ENCODE measurements around the gene ZSCAN2. TPM values are rescaled to one million over a fixed set of nuclear protein-coding genes. Genes with fewer than 3 reads are reported as not detected.

ZSCAN2 gene
- polyA plus RNA-seq, 1 donor from 2014 or later, result 13.1 TPM

DNA sequence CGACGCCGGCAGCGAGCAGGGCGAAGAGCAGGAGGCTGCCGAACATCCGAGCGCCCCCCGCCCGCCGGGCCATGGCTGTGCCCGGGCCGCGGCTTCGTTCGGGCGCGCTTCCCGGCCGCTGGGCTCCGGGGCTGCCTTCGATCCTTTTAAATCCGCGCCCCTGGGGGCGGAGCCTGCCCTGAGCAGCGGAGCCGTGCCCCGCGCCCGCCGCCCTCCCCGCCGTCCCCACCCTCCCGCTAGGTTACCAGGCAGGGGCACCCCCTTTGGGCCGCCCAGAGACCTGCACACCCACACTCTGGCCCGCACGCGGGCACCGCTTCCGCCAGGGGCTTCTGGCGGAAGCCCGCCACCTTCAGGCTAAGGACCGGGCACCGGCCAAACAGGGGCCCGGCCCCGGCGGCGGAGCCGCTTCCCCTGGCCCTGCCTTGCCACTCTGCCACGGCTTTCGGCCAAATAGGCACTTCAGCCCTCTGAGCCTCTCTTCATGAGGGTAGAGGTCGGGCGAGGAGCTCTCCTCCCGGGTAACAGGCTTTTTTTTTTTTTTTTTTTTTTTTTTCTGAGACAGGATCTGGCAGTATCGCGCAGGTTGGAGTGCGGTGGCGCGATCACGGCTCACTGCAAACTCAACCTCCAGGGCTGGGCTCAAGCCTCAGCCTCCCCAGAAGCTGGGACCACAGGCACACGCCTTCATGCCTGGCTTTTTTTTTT, 57.4 kb downstream of the ZSCAN2 start, which contains the start of gene NMB:
TSS of gene NMB (minus strand) at position 120 of the 708 bp plus-strand sequence. CDS start at position 73, 47 bp downstream.
- no peaks in the 10 kb centered on the region for H3K27me3 Mint-ChIP-seq
- peaks cover 2% of the 10 kb centered on the region for H3K36me3 Mint-ChIP-seq
- peak within 1 kb of the TSS; percentile 78 to 94 (median 92) for H3K4me3 Mint-ChIP-seq
- peaks cover 12 to 27% (median 19%) of the 10 kb centered on the region in 3 donors for H3K4me1 Mint-ChIP-seq
- H3K27ac Mint-ChIP-seq, result peak within 1 kb of the TSS; percentile 74 to 96 (median 87)
- H3K9me3 Mint-ChIP-seq, result no peaks in the 10 kb centered on the region

GRCh38 chr15:84658788-84659411, 58.1 kb downstream of the ZSCAN2 start:
- Mint-ChIP-seq H3K27me3 (no peaks in the 10 kb centered on the region), H3K4me1 (peaks cover 12 to 24% (median 19%) of the 10 kb centered on the region in 3 donors), H3K9me3 (no peaks in the 10 kb centered on the region), H3K36me3 (peaks cover 2% of the 10 kb centered on the region), H3K27ac (peak overlapping the region; percentile 74 to 96 (median 87)), H3K4me3 (peak overlapping the region; percentile 78 to 94 (median 90))

GRCh38 chr15:84659904-84660781, 59.3 kb downstream of the ZSCAN2 start:
- H3K27me3 Mint-ChIP-seq, result no peaks in the 10 kb centered on the region

GRCh38 chr15:84661001-84661400, 60.2 kb downstream of the ZSCAN2 start:
- H3K27me3 Mint-ChIP-seq, result no peaks in the 10 kb centered on the region
- no peak overlapping the region for H3K27ac Mint-ChIP-seq
- H3K36me3 Mint-ChIP-seq, result peaks cover 4% of the 10 kb centered on the region
- H3K9me3 Mint-ChIP-seq, result no peaks in the 10 kb centered on the region
- H3K4me3 Mint-ChIP-seq, result no peak overlapping the region
- H3K4me1 Mint-ChIP-seq, result peaks cover 7 to 17% (median 16%) of the 10 kb centered on the region in 3 donors

More at GRCh38 chr15:84659904-84660781, 59.3 kb downstream of the ZSCAN2 start:
- H3K36me3 Mint-ChIP-seq, result peaks cover 4% of the 10 kb centered on the region
- H3K4me3 Mint-ChIP-seq, result peak overlapping the region; percentile 27 to 89 (median 48)
- peak overlapping the region in 1 of 3 donors; percentile 66 for H3K27ac Mint-ChIP-seq
- H3K4me1 Mint-ChIP-seq, result peaks cover 7 to 19% (median 16%) of the 10 kb centered on the region in 3 donors
- H3K9me3 Mint-ChIP-seq, result no peaks in the 10 kb centered on the region

- H3K4me3 Mint-ChIP-seq, result no peak overlapping the region
- H3K36me3 Mint-ChIP-seq, result peaks cover 18% of the 10 kb centered on the region
- no peaks in the 10 kb centered on the region for H3K4me1 Mint-ChIP-seq
- peak overlapping the region in 1 of 3 donors; percentile 18 for H3K27ac Mint-ChIP-seq
- no peaks in the 10 kb centered on the region for H3K9me3 Mint-ChIP-seq
- no peaks in the 10 kb centered on the region for H3K27me3 Mint-ChIP-seq
Observed at GRCh38 chr15:84666373-84666772, 65.6 kb downstream of the ZSCAN2 start.

DNA sequence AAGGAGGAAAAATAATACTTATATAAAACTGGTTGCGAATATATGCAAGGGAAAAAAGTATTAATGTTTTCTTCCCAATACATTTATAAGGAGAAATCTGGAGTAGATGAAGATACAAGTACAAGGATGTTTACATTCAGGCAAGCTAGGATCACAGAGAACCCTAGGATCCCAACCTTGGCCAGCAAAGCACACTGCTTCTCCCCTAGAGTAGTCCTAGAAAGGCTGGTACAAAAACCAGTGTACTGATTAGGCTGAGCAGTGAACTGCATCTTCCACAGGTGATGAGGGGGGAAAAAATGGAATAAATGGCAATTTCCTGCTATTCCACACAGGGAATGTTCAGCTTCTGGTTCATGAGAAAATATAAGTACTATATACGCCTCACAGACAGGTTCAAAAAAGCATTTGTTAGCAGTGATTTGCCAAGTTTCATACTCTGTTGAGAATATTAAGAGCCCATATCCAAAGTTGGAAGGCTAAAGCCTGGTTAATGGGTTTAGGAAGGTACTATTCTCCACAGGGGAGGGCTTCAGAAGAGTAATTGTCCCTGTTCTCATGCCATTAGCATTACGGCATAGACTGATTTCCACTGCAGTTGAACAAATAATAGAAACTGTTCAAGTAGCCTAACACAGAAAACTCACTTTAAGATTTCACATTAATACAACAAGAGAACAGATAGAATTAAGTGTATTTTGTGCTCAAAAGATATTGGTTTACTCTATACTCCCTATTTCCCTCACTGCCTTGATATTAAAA, 67.6 kb downstream of the ZSCAN2 start:
- no peak overlapping the region for H3K4me3 Mint-ChIP-seq
- H3K27ac Mint-ChIP-seq, result no peak overlapping the region
- no peaks in the 10 kb centered on the region for H3K4me1 Mint-ChIP-seq
- H3K27me3 Mint-ChIP-seq, result no peaks in the 10 kb centered on the region
- H3K9me3 Mint-ChIP-seq, result no peaks in the 10 kb centered on the region
- H3K36me3 Mint-ChIP-seq, result peaks cover 18% of the 10 kb centered on the region

- peaks cover 16% of the 10 kb centered on the region for H3K36me3 Mint-ChIP-seq
- H3K27ac Mint-ChIP-seq, result peak overlapping the region in 1 of 3 donors; percentile 3
Observed at GRCh38 chr15:84669726-84670125, 68.9 kb downstream of the ZSCAN2 start.

GRCh38 chr15:84671211-84671610, 70.4 kb downstream of the ZSCAN2 start:
- no peak overlapping the region for H3K27ac Mint-ChIP-seq
- no peak overlapping the region for H3K4me3 Mint-ChIP-seq
- peaks cover 17% of the 10 kb centered on the region for H3K36me3 Mint-ChIP-seq
- no peaks in the 10 kb centered on the region for H3K9me3 Mint-ChIP-seq
- H3K4me1 Mint-ChIP-seq, result peaks cover 0 to 4% (median 2%) of the 10 kb centered on the region in 3 donors
- H3K27me3 Mint-ChIP-seq, result no peaks in the 10 kb centered on the region

More at GRCh38 chr15:84669726-84670125, 68.9 kb downstream of the ZSCAN2 start:
- H3K27me3 Mint-ChIP-seq, result no peaks in the 10 kb centered on the region
- H3K9me3 Mint-ChIP-seq, result no peaks in the 10 kb centered on the region
- H3K4me1 Mint-ChIP-seq, result no peaks in the 10 kb centered on the region
- H3K4me3 Mint-ChIP-seq, result no peak overlapping the region

Other genes starting within 250 kb of the ZSCAN2 start
- 16.4 TPM for gene WDR73, start 53.3 kb downstream of the ZSCAN2 start, polyA plus RNA-seq
- gene NMB, start 57.2 kb downstream of the ZSCAN2 start, polyA plus RNA-seq, result 5.1 TPM
- 117 TPM for gene SEC11A, start 115.1 kb downstream of the ZSCAN2 start, polyA plus RNA-seq
- gene ZNF592, start 147.6 kb downstream of the ZSCAN2 start, polyA plus RNA-seq, result 11.9 TPM
- not detected for gene ALPK3, start 216.3 kb downstream of the ZSCAN2 start, polyA plus RNA-seq